Embryonic facial prominence (tissue), 1 donor: ENCODE data around the gene TAOK1.
"Not testable (repeated sequence)": the region's sequence is repeated elsewhere in the genome, so short reads cannot be mapped to it uniquely, and the experiment has no call there.

Source experiments
- DNase-seq: peaks from one replicate; pipeline ENCODE4 v3.0.0-alpha.2; 2016; ENCODE audit errors: extremely low spot score

The TAOK1 gene

GRCh38 chr17:29444589-29444988, 54.4 kb downstream of the TAOK1 start:
- DNase-seq, result no peak

GRCh38 chr17:29445844-29446243, 55.7 kb downstream of the TAOK1 start:
- DNase-seq, result no peak

GRCh38 chr17:29449865-29450671, 59.9 kb downstream of the TAOK1 start:
- DNase-seq, result no peak

GRCh38 chr17:29451121-29451742, 61.1 kb downstream of the TAOK1 start:
- no peak for DNase-seq

- DNase-seq, result no peak
Observed at GRCh38 chr17:29458066-29458465, 67.9 kb downstream of the TAOK1 start.

- DNase-seq, result no peak
Observed at GRCh38 chr17:29461483-29462206, 71.5 kb downstream of the TAOK1 start.

- DNase-seq, result no peak
Observed at GRCh38 chr17:29469276-29469675, 79.1 kb downstream of the TAOK1 start.

GRCh38 chr17:29473437-29473836, 83.3 kb downstream of the TAOK1 start:
- DNase-seq, result not testable (repeated sequence)

- DNase-seq, result no peak
Observed at GRCh38 chr17:29474297-29474696, 84.1 kb downstream of the TAOK1 start.

- DNase-seq, result no peak
Observed at GRCh38 chr17:29475891-29476290, 85.7 kb downstream of the TAOK1 start.

GRCh38 chr17:29480249-29480928, 90.2 kb downstream of the TAOK1 start:
- not testable (repeated sequence) for DNase-seq

- no peak for DNase-seq
Observed at GRCh38 chr17:29483503-29483902, 93.3 kb downstream of the TAOK1 start.

GRCh38 chr17:29495011-29495410, 104.8 kb downstream of the TAOK1 start:
- no peak for DNase-seq

GRCh38 chr17:29504711-29505110, 114.5 kb downstream of the TAOK1 start:
- DNase-seq, result no peak

- no peak for DNase-seq
Observed at GRCh38 chr17:29505836-29506235, 115.7 kb downstream of the TAOK1 start.

GRCh38 chr17:29510953-29511352, 120.8 kb downstream of the TAOK1 start:
- DNase-seq, result no peak

- no peak for DNase-seq
Observed at GRCh38 chr17:29514792-29515191, 124.6 kb downstream of the TAOK1 start.

GRCh38 chr17:29518359-29518758, 128.2 kb downstream of the TAOK1 start:
- no peak for DNase-seq

- DNase-seq, result no peak
Observed at GRCh38 chr17:29524692-29525091, 134.5 kb downstream of the TAOK1 start.

- DNase-seq, result no peak
Observed at GRCh38 chr17:29526322-29526721, 136.2 kb downstream of the TAOK1 start.

GRCh38 chr17:29533976-29534375, 143.8 kb downstream of the TAOK1 start:
- DNase-seq, result no peak

- no peak for DNase-seq
Observed at GRCh38 chr17:29544066-29544465, 153.9 kb downstream of the TAOK1 start.
